Suprapubic skin (tissue), 4 donors: Measurements from ENCODE around the gene FANK1.

Experiments
- CTCF ChIP-seq, 2 donors: fragments of 200-600 bp in 1 of 2; fragments of 450-650 bp in 1 of 2; sonication (generic) in 1 of 2; IDR thresholded peaks; one replicate each; pipeline ENCODE4 v1.5.1; 2016 to 2019; ENCODE audit warnings: antibody characterized with exemption in 2 of 2, mild to moderate bottlenecking in 1 of 2, moderate library complexity in 1 of 2
- EP300 ChIP-seq: sonication (generic); formaldehyde crosslinking; IDR thresholded peaks from one replicate; pipeline ENCODE4 v1.6.1; 2017; ENCODE audit warnings: antibody characterized with exemption
- POLR2A ChIP-seq, 2 donors: fragments of 450-650 bp; IDR thresholded peaks; one replicate each; pipeline ENCODE4 v1.6.1; 2017; ENCODE audit warnings: antibody characterized with exemption in 2 of 2, mild to moderate bottlenecking in 2 of 2, moderate library complexity in 2 of 2
- POLR2AphosphoS5 ChIP-seq, 3 donors: sonication (generic); formaldehyde crosslinking; IDR thresholded peaks; one replicate each; pipeline ENCODE4 v1.6.1; 2017; ENCODE audit warnings: antibody characterized with exemption in 3 of 3

GRCh38 chr10:125983656-125984055 lies 87.3 kb downstream of the FANK1 start:
- TF ChIP-seq POLR2A (IDR thresholded peaks at IDR 0.05) (no peak), CTCF (IDR thresholded peaks at IDR 0.05) (no peak), POLR2AphosphoS5 (IDR thresholded peaks at IDR 0.05) (no peak), EP300 (no peak)
